Measurements from ENCODE around the gene BORCS5. TPM values are rescaled to one million over a fixed set of nuclear protein-coding genes. Genes with fewer than 3 reads are reported as not detected.
A peak's percentile ranks its signal among the peaks of the same experiment; 100 is the strongest.

Gene BORCS5
- total RNA-seq, 1 donor from 2014 or later, result 25.2 TPM

DNA sequence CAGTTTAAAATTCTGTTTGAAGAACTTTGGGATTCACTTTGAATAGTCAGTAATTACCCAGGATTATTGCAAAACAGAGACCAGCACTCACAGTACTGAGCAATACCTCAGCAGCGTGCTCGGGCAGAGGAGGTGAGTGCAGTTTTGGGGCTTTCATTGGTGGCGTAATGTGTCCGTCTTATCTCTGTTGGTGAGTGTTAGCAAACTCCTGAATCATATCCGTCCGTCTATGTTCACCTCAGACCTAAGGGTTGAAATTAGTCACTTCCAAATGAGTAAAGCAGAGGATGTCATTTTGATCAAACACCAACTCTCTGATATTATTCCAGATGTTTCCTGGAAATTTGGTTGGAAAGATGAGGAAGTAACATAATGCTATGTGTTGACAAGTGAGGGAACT is 82.8 kb downstream of the BORCS5 start:
- DNase-seq (ENCODE audit: low spot score, unreplicated experiment), result no peak
- no peak overlapping the region for H3K4me3 Mint-ChIP-seq (ENCODE audit: low read depth)
- H3K36me3 Mint-ChIP-seq (ENCODE audit: insufficient read depth), result peaks cover 7% of the 10 kb centered on the region
- H3K4me1 Mint-ChIP-seq (ENCODE audit: low read depth), result peaks cover 10% of the 10 kb centered on the region
- H3K27ac Mint-ChIP-seq, result no peak overlapping the region
- TF ChIP-seq, protein P1, sequence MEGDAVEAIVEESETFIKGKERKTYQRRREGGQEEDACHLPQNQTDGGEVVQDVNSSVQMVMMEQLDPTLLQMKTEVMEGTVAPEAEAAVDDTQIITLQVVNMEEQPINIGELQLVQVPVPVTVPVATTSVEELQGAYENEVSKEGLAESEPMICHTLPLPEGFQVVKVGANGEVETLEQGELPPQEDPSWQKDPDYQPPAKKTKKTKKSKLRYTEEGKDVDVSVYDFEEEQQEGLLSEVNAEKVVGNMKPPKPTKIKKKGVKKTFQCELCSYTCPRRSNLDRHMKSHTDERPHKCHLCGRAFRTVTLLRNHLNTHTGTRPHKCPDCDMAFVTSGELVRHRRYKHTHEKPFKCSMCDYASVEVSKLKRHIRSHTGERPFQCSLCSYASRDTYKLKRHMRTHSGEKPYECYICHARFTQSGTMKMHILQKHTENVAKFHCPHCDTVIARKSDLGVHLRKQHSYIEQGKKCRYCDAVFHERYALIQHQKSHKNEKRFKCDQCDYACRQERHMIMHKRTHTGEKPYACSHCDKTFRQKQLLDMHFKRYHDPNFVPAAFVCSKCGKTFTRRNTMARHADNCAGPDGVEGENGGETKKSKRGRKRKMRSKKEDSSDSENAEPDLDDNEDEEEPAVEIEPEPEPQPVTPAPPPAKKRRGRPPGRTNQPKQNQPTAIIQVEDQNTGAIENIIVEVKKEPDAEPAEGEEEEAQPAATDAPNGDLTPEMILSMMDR (IDR thresholded peaks at IDR 0.05; ENCODE audit: unreplicated experiment), result no peak
- H3K27me3 Mint-ChIP-seq, result no peaks in the 10 kb centered on the region
- peaks cover 5% of the 10 kb centered on the region for H3K9me3 Mint-ChIP-seq (ENCODE audit: low read depth)

DNA sequence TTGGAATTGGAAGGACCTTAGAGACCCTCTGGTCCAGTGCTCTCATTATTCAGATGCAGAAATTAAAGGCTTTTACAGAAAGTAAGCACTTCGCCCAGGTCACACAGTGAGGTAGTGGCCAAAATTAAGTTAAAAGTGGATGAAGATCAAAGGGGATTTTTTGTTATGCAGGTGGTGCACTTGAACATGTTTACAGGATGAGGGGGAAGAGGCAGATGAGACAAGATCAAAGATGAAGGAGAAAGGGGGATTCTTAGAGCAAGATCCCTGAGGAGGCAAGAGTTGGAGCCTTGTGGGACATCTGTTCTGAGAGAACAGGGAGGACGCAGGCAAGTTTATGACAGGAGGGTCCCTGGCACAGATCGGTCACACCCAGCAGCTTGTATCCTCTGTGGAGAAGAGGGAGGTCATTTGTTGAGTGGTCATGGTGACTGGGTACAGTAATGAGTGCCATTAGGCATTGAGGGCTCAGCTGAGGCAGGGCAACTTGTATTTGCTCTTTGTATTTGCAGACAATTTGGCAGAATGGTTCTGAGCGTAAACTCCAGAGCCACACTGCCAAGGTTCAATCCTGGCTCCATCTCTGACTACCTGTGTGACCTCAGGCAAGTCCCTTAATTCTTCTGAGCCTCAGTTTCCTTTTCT is 84.0 kb downstream of the BORCS5 start:
- no peaks in the 10 kb centered on the region for H3K27me3 Mint-ChIP-seq
- TF ChIP-seq, protein P1 (IDR thresholded peaks at IDR 0.05; ENCODE audit: unreplicated experiment), result no peak
- H3K27ac Mint-ChIP-seq, result no peak overlapping the region
- H3K4me1 Mint-ChIP-seq (ENCODE audit: low read depth), result peaks cover 4% of the 10 kb centered on the region
- H3K4me3 Mint-ChIP-seq (ENCODE audit: low read depth), result no peak overlapping the region
- peaks cover 7% of the 10 kb centered on the region for H3K36me3 Mint-ChIP-seq (ENCODE audit: insufficient read depth)
- peaks cover 5% of the 10 kb centered on the region for H3K9me3 Mint-ChIP-seq (ENCODE audit: low read depth)
- no peak for DNase-seq (ENCODE audit: low spot score, unreplicated experiment)

DNA sequence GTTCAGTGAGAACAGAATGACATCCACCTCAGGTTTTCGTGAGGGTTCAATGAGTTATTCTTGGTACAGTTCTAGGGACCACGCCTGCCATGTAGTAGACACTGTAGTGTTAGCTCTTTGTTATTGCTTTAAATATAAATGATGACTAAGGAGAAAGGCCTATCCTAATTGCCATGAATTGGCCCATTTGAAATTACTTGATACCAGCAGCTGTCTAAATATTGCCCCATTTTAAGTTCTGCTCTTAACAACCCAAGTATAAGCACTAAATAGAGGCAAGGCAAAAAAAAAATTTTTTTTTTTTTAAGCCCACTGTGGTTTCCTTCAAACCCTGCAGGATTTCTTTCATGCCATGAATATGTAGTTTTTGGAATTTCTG is 84.5 kb downstream of the BORCS5 start:
- TF ChIP-seq, protein P1 (IDR thresholded peaks at IDR 0.05; ENCODE audit: unreplicated experiment), result no peak
- peaks cover 4% of the 10 kb centered on the region for H3K4me1 Mint-ChIP-seq (ENCODE audit: low read depth)
- no peak for DNase-seq (ENCODE audit: low spot score, unreplicated experiment)
- no peak overlapping the region for H3K27ac Mint-ChIP-seq
- H3K27me3 Mint-ChIP-seq, result no peaks in the 10 kb centered on the region
- H3K36me3 Mint-ChIP-seq (ENCODE audit: insufficient read depth), result peaks cover 7% of the 10 kb centered on the region
- H3K4me3 Mint-ChIP-seq (ENCODE audit: low read depth), result no peak overlapping the region
- peaks cover 5% of the 10 kb centered on the region for H3K9me3 Mint-ChIP-seq (ENCODE audit: low read depth)

DNA sequence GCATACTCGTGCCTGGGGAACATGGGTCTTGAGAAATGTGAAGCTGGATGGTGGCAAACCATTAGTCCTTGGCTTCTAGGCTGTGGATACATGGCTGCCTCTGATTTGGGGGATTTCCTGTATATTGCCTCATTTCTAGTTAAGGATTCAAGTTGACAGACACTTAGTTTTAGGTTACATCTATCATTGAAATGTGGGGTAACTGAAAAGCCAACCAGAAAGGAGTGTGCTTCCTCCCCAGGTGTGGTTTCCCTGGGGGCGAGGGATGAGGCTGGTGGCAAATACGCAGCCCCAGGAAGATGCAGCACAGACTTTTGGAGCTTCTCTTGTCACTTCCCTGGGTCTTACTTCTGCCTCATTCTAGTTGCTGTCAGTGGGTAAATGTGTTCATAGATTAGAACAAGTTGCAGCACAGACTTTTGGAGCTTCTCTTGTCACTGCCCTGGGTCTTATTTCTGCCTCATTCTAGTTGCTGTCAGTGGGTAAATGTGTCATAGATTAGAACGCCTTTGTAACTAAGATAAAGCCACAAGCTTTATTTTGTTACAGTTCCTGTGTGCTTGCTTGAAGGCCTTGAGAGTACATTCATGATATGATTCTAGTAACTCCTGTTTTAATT is 85.1 kb downstream of the BORCS5 start:
- H3K4me3 Mint-ChIP-seq (ENCODE audit: low read depth), result no peak overlapping the region
- peaks cover 4% of the 10 kb centered on the region for H3K4me1 Mint-ChIP-seq (ENCODE audit: low read depth)
- TF ChIP-seq, protein P1 (IDR thresholded peaks at IDR 0.05; ENCODE audit: unreplicated experiment), result no peak
- peak overlapping the region; percentile 57 for H3K27ac Mint-ChIP-seq
- peaks cover 5% of the 10 kb centered on the region for H3K36me3 Mint-ChIP-seq (ENCODE audit: insufficient read depth)
- H3K27me3 Mint-ChIP-seq, result no peaks in the 10 kb centered on the region
- DNase-seq (ENCODE audit: low spot score, unreplicated experiment), result no peak
- peaks cover 5% of the 10 kb centered on the region for H3K9me3 Mint-ChIP-seq (ENCODE audit: low read depth)

DNA sequence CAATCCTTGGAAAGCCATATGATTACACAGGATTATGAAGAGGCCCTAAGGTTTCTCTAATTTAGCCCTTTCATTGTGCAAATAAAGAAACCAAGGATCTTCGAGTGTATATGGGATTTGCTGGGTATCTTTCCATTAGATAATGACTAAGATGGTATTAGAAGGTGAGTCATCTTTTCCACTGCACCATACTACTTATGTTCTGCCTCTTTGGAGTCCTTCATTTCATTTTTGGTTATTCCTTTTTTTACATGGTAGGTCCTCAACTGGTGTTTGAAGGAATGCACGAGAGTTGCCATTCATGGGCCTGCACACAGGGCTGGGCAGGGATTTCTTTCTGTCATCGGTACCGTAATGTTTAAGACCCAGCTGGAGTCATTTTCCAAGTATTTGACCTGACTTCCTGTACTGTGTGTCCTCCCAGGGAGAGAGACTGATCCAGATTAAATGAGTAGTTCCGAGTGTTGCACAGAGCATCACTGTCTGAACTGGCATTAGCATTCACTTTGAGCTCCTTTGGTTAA is 85.7 kb downstream of the BORCS5 start:
- no peak for DNase-seq (ENCODE audit: low spot score, unreplicated experiment)
- H3K27me3 Mint-ChIP-seq, result no peaks in the 10 kb centered on the region
- no peaks in the 10 kb centered on the region for H3K36me3 Mint-ChIP-seq (ENCODE audit: insufficient read depth)
- no peak overlapping the region for H3K27ac Mint-ChIP-seq
- no peaks in the 10 kb centered on the region for H3K9me3 Mint-ChIP-seq (ENCODE audit: low read depth)
- TF ChIP-seq, protein P1 (IDR thresholded peaks at IDR 0.05; ENCODE audit: unreplicated experiment), result no peak
- H3K4me3 Mint-ChIP-seq (ENCODE audit: low read depth), result no peak overlapping the region
- peaks cover 4% of the 10 kb centered on the region for H3K4me1 Mint-ChIP-seq (ENCODE audit: low read depth)

Measured in progenitor cell of endocrine pancreas (in vitro differentiated cells).